ENCODE measurements around the gene ILDR2. TPM values are rescaled to one million over a fixed set of nuclear protein-coding genes. Genes with fewer than 3 reads are reported as not detected.

ILDR2 gene
- total and polyA plus RNA-seq, 3 donors from 2014 or later = 36.8 to 217 (median 172) TPM

GRCh38 chr1:166947398-166948043, 27.8 kb downstream of the ILDR2 start:
- peak; percentile 91 for DNase-seq
- TF ChIP-seq CTCF (IDR thresholded peaks at IDR 0.05) (no peak), POLR2A (IDR thresholded peaks at IDR 0.05) (no peak)
- H3K9me3 ChIP-seq = no peaks in the 10 kb centered on the region
- intact Hi-C loops (cut with DNase I; ENCODE audit: low total_unique reads) = no loop called here
- H3K27me3 ChIP-seq = no peaks in the 10 kb centered on the region
- H3K4me3 ChIP-seq = peak overlapping the region; percentile 7 to 46
- H3K27ac ChIP-seq = peak overlapping the region in 1 of 2 donors; percentile 50
- H3K4me1 ChIP-seq = peaks cover 16% of the 10 kb centered on the region
- no peaks in the 10 kb centered on the region for H3K36me3 ChIP-seq (ENCODE audit: low read depth, missing control alignments)
- 2 to 3% methylated on average over 42 to 44 of the region's 44 CpGs for WGBS, 2 donors

- DNase-seq = no peak
- no peaks in the 10 kb centered on the region for H3K27me3 ChIP-seq
- no peaks in the 10 kb centered on the region for H3K9me3 ChIP-seq
- peaks cover 21% of the 10 kb centered on the region for H3K4me1 ChIP-seq
- TF ChIP-seq CTCF (IDR thresholded peaks at IDR 0.05) = no peak
- TF ChIP-seq POLR2A (IDR thresholded peaks at IDR 0.05) = no peak
- no peak overlapping the region for H3K27ac ChIP-seq
- H3K36me3 ChIP-seq (ENCODE audit: low read depth, missing control alignments) = no peaks in the 10 kb centered on the region
- WGBS, 2 donors = 72 to 78% methylated on average over 5 of the region's 5 CpGs
- intact Hi-C loops (cut with DNase I; ENCODE audit: low total_unique reads) = no loop called here
- no peak overlapping the region for H3K4me3 ChIP-seq
Observed at GRCh38 chr1:166944186-166944967, 31.0 kb downstream of the ILDR2 start.

GRCh38 chr1:166939741-166940375, 35.5 kb downstream of the ILDR2 start:
- Histone ChIP-seq H3K4me1 (peaks cover 14% of the 10 kb centered on the region), H3K36me3 (ENCODE audit: low read depth, missing control alignments) (no peaks in the 10 kb centered on the region), H3K27me3 (no peaks in the 10 kb centered on the region), H3K27ac (peak overlapping the region in 1 of 2 donors; percentile 39), H3K4me3 (no peak overlapping the region), H3K9me3 (no peaks in the 10 kb centered on the region)
- intact Hi-C loops (cut with DNase I; ENCODE audit: low total_unique reads) = no loop called here
- WGBS, 2 donors = 76 to 84% methylated on average over 5 of the region's 5 CpGs
- DNase-seq = no peak
- TF ChIP-seq CTCF (IDR thresholded peaks at IDR 0.05) = no peak
- no peak for TF ChIP-seq POLR2A (IDR thresholded peaks at IDR 0.05)

- 59 to 60% methylated on average over 2 of the region's 2 CpGs for WGBS, 2 donors
- intact Hi-C loops (cut with DNase I; ENCODE audit: low total_unique reads) = no loop called here
- Histone ChIP-seq H3K4me3 (no peak overlapping the region), H3K9me3 (no peaks in the 10 kb centered on the region), H3K27ac (no peak overlapping the region), H3K27me3 (no peaks in the 10 kb centered on the region), H3K4me1 (peaks cover 18% of the 10 kb centered on the region), H3K36me3 (ENCODE audit: low read depth, missing control alignments) (no peaks in the 10 kb centered on the region)
- TF ChIP-seq CTCF (IDR thresholded peaks at IDR 0.05) = no peak
- no peak for TF ChIP-seq POLR2A (IDR thresholded peaks at IDR 0.05)
- peak; percentile 64 for DNase-seq
Observed at GRCh38 chr1:166937962-166938361, 37.4 kb downstream of the ILDR2 start.
